ENCODE results near the gene OPN1MW3. TPM values are rescaled to one million over a fixed set of nuclear protein-coding genes. Genes with fewer than 3 reads are reported as not detected.

The OPN1MW3 gene
- total RNA-seq, 1 experiment from 2014 or later = not detected

GRCh38 chrX:154295664-154296310 is 38.4 kb downstream of the OPN1MW3 start, which contains the start of gene TKTL1:
TKTL1 (plus strand) TSS chrX:154295795; CDS start chrX:154295860, 65 bp downstream.
- intact Hi-C loops (cut with micrococcal nuclease; ENCODE audit: unreplicated experiment) = no loop called here
- no peaks in the 10 kb centered on the region for H3K9me2 ChIP-seq (ENCODE audit: insufficient read depth)
- H3K4me3 ChIP-seq = no peak within 1 kb of the TSS
- no peak within 1 kb of the TSS for H3K27ac ChIP-seq
- CTCF ChIA-PET = no interaction called here
- H3K9me3 ChIP-seq (ENCODE audit: insufficient read depth, low read depth) = no peaks in the 10 kb centered on the region
- no peak for DNase-seq
- no TSS peak for BruUV-seq (replicated peaks)
- POLR2A ChIA-PET (ENCODE audit: unreplicated experiment) = no interaction called here
- H3F3A ChIP-seq (ENCODE audit: insufficient read depth, low read depth) = no peaks in the 10 kb centered on the region
- H3K27me3 ChIP-seq (ENCODE audit: insufficient read depth, low read depth) = no peaks in the 10 kb centered on the region
- TF ChIP-seq, protein P1, sequence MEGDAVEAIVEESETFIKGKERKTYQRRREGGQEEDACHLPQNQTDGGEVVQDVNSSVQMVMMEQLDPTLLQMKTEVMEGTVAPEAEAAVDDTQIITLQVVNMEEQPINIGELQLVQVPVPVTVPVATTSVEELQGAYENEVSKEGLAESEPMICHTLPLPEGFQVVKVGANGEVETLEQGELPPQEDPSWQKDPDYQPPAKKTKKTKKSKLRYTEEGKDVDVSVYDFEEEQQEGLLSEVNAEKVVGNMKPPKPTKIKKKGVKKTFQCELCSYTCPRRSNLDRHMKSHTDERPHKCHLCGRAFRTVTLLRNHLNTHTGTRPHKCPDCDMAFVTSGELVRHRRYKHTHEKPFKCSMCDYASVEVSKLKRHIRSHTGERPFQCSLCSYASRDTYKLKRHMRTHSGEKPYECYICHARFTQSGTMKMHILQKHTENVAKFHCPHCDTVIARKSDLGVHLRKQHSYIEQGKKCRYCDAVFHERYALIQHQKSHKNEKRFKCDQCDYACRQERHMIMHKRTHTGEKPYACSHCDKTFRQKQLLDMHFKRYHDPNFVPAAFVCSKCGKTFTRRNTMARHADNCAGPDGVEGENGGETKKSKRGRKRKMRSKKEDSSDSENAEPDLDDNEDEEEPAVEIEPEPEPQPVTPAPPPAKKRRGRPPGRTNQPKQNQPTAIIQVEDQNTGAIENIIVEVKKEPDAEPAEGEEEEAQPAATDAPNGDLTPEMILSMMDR (conservative IDR thresholded peaks at IDR 0.05) = no peak
- no peak for TF ChIP-seq EZH2 (IDR thresholded peaks at IDR 0.05; ENCODE audit: low read depth)
- no peaks in the 10 kb centered on the region for H4K20me1 ChIP-seq (ENCODE audit: insufficient read depth)
- H3K36me3 ChIP-seq (ENCODE audit: low read depth) = no peaks in the 10 kb centered on the region
- H2AFZ ChIP-seq = no peak within 1 kb of the TSS
- peak within 1 kb of the TSS; percentile 56 for H3K4me2 ChIP-seq
- 0 out of 2 replicates have a peak, but pooled peaks cover 4% of the 10 kb centered on the region for H3K4me1 ChIP-seq (replicated peaks; ENCODE audit: insufficient read depth)
- no peaks in the 10 kb centered on the region for H3K79me2 ChIP-seq (ENCODE audit: low read depth)

DNA sequence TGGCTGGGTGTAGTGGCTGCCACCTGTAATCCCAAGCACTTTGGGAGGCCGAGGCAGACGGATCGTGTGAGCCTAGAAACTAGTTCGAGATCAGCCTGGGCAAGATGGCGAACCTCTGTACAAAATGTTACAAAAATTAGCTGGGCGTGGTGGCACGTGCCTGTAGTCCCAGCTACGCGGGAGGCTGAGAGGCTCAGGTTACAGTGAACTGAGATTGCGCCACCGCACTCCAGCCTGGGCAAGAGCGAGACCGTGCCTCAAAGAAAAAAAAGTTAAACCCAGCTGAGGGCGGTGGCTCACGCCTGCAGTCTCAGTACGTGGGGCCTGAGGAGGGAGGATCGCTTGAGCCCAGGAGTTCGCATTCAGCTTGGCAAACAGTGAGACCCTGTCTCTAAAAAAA is 39.3 kb downstream of the OPN1MW3 start:
- Histone ChIP-seq H4K20me1 (ENCODE audit: insufficient read depth) (no peaks in the 10 kb centered on the region), H3K27ac (no peak overlapping the region), H2AFZ (no peak overlapping the region), H3K4me2 (peak overlapping the region; percentile 56), H3K79me2 (ENCODE audit: low read depth) (no peaks in the 10 kb centered on the region), H3K9me2 (ENCODE audit: insufficient read depth) (no peaks in the 10 kb centered on the region), H3K9me3 (ENCODE audit: insufficient read depth, low read depth) (no peaks in the 10 kb centered on the region), H3K27me3 (ENCODE audit: insufficient read depth, low read depth) (no peaks in the 10 kb centered on the region), H3F3A (ENCODE audit: insufficient read depth, low read depth) (no peaks in the 10 kb centered on the region), H3K4me1 (replicated peaks; ENCODE audit: insufficient read depth) (0 out of 2 replicates have a peak, but pooled peaks cover 4% of the 10 kb centered on the region), H3K36me3 (ENCODE audit: low read depth) (no peaks in the 10 kb centered on the region), H3K4me3 (no peak overlapping the region)
- ChIA-PET POLR2A (ENCODE audit: unreplicated experiment) (no interaction called here), CTCF (interaction anchor here (0.6 kb wide), 1 partner anchor 460 kb away, joined by 3 read pairs; no protein-coding TSS in a partner anchor)
- peak in 1 of 2 experiments; percentile 41 for DNase-seq
- TF ChIP-seq EZH2 (IDR thresholded peaks at IDR 0.05; ENCODE audit: low read depth) = no peak
- TF ChIP-seq, protein P1 (conservative IDR thresholded peaks at IDR 0.05) = no peak
- BruUV-seq (replicated peaks) = no TSS peak
- intact Hi-C loops (cut with micrococcal nuclease; ENCODE audit: unreplicated experiment) = no loop called here

- Histone ChIP-seq H3K4me1 (replicated peaks; ENCODE audit: insufficient read depth) (0 out of 2 replicates have a peak, but pooled peaks cover 4% of the 10 kb centered on the region), H3K9me3 (ENCODE audit: insufficient read depth, low read depth) (no peaks in the 10 kb centered on the region), H3F3A (ENCODE audit: insufficient read depth, low read depth) (no peaks in the 10 kb centered on the region), H4K20me1 (ENCODE audit: insufficient read depth) (no peaks in the 10 kb centered on the region), H3K27ac (no peak overlapping the region), H3K27me3 (ENCODE audit: insufficient read depth, low read depth) (no peaks in the 10 kb centered on the region), H3K4me2 (no peak overlapping the region), H2AFZ (no peak overlapping the region), H3K4me3 (no peak overlapping the region), H3K79me2 (ENCODE audit: low read depth) (no peaks in the 10 kb centered on the region), H3K36me3 (ENCODE audit: low read depth) (no peaks in the 10 kb centered on the region), H3K9me2 (ENCODE audit: insufficient read depth) (no peaks in the 10 kb centered on the region)
- no TSS peak for BruUV-seq (replicated peaks)
- TF ChIP-seq EZH2 (IDR thresholded peaks at IDR 0.05; ENCODE audit: low read depth) = no peak
- TF ChIP-seq, protein P1 (conservative IDR thresholded peaks at IDR 0.05) = no peak
- CTCF ChIA-PET = no interaction called here
- intact Hi-C loops (cut with micrococcal nuclease; ENCODE audit: unreplicated experiment) = no loop called here
- POLR2A ChIA-PET (ENCODE audit: unreplicated experiment) = no interaction called here
- no peak for DNase-seq
Measured at GRCh38 chrX:154298312-154298711, 40.9 kb downstream of the OPN1MW3 start.
